ENCODE measurements around the gene GPR82.
"Not testable (repeated sequence)": the region's sequence is repeated elsewhere in the genome, so short reads cannot be mapped to it uniquely, and the experiment has no call there.

Gene GPR82

GRCh38 chrX:41718481-41719235, 5.3 kb upstream of the GPR82 start:
- DNase-seq (ENCODE audit: low read depth): no peak

DNA sequence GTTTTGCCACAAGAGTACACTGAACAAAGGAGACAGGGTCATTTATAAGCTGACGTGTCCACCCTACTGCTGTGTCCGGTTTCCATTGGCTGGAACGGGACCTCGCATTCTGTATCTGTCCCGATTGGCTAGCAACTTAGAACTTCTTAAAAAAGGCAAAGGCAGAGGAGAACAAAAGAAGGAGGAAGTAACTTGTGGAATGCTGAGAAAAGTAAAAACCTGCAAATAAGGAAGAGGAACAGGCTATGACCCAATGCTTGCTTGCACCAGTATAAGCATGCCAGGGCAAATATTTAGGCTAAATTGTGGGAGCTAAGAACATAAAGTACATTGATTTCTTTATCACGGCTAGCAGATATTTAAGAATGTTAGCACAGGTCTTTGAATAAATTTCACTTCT, 4.4 kb upstream of the GPR82 start:
- not testable (repeated sequence) for DNase-seq (ENCODE audit: low read depth)

GRCh38 chrX:41720125-41720779, 3.7 kb upstream of the GPR82 start:
- no peak for DNase-seq (ENCODE audit: low read depth)

DNA sequence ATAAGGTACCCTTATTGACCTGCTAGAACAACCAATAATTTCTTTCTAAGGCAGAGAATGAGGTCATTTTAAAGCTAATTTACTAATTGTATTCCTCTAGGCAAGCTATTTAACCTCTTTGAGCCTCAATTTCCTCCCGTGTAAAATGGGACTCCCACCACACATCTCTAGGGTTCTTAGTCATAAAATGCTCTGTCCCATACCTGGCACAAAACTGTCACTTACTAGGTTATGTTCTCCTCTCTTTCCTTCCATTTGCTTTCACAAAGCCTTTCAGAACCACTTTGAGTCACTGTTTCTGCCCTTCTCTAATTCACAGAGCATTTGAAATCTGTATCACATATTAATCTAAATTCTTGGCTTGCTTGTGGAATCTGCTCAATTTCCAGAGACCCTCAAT, 2.4 kb upstream of the GPR82 start:
- no peak for DNase-seq (ENCODE audit: low read depth)

DNA sequence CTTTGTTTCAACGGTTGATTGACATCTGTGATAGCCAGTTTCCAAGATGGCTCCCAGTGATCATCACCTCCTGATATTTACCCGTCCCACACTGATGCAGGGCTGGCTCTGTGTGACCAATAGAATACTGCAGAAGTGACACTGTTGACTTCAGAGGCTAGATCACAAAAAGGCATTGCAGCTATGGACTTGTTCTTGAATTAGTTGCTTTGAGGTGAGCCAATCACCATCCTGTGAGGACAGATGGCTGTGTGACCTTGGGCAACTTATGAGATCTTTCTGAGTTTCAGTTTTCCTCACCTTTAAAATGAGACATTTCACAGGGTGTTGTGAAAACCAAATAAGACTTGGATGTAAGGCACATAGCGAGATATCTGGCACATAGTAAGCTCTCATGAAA, 1.8 kb upstream of the GPR82 start:
- no peak for DNase-seq (ENCODE audit: low read depth)

GRCh38 chrX:41722816-41723618, 964 bp upstream of the GPR82 start:
- DNase-seq (ENCODE audit: low read depth): no peak

GRCh38 chrX:41728125-41728524, 4.1 kb downstream of the GPR82 start:
- no peak for DNase-seq (ENCODE audit: low read depth)

GRCh38 chrX:41730081-41730480, 6.1 kb downstream of the GPR82 start:
- no peak for DNase-seq (ENCODE audit: low read depth)

- DNase-seq (ENCODE audit: low read depth): no peak
These were observed 8.3 kb downstream of the GPR82 start for GRCh38 chrX:41732260-41732659.

GRCh38 chrX:41733939-41734338, 10.0 kb downstream of the GPR82 start:
- no peak for DNase-seq (ENCODE audit: low read depth)

- no peak for DNase-seq (ENCODE audit: low read depth)
These were observed 10.5 kb downstream of the GPR82 start for GRCh38 chrX:41734530-41734929.

DNA sequence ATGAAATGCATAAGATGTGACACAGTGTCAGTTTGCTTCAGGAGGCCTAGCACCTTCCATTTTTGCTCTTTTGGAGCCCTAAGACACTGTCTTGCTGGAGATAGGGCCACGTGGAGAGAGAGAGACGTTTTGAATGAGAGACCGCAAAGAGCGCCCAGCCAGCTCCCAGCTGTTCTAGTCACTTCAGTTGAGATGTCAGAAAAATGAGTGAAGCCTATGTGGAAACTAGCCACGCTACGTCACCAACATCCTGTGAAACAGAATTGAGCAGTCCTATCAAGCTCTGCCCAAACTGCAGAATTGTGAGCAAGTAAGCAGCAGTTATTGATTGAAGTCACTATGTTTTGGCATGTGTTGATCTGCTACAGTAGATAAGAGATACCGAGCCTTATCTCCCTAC, 13.1 kb downstream of the GPR82 start:
- DNase-seq (ENCODE audit: low read depth): no peak

DNA sequence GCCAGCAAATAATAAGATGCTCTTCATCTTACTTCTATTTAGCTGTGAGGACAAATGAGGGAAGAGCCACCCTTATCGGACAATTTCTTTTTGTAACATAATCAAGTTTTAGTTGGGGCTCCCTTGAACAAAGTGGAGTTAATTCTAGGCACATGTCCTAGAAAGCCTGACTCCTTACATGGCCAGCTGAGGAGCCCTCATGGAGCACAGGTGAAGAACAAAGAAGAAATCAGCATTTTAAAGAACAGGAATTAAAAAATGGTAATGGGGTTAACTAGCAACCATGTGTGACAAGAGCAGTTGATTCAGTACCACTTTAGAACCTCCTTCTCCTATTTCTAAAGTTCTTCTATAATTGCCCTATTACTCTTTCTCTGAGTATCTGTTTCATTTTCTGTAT, 15.9 kb downstream of the GPR82 start:
- no peak for DNase-seq (ENCODE audit: low read depth)

DNA sequence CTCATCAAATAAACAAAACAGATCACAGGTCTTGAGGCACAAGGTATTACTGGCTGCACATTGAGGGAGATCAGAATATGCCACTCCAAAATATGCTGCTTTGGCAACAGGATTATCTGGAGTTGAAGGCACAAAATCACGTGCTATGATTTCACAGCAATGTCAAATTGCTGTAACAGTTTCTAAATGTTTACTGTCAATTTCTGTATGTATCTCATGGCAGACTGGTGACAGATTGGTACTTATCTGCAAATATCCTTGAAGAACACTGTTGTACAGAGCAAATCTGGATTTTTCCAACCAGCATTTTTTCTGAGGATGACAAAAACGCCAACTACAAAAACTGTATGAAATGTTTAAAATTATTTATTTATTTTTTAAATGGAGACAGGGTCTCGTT, 26.7 kb downstream of the GPR82 start:
- DNase-seq (ENCODE audit: low read depth): no peak

DNA sequence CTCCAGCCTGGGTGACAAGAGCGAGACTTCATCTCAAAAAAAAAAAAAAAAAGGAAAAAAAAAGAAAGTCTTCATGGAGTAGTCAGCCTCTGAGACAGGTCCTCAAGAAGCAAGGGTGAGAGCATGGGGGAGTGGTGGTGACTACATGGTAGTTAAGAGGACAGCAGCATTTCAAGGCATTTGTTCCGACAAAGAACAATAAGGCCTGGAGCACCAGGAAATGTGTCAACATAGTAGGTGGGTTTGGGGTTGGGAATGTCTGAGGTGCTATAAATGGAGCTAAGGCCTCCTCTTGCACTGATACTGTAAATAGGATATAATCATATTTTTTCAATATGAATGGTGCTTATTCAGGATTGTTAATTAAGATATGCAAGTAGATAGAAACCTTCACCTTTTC, 34.4 kb downstream of the GPR82 start:
- DNase-seq (ENCODE audit: low read depth): no peak

DNA sequence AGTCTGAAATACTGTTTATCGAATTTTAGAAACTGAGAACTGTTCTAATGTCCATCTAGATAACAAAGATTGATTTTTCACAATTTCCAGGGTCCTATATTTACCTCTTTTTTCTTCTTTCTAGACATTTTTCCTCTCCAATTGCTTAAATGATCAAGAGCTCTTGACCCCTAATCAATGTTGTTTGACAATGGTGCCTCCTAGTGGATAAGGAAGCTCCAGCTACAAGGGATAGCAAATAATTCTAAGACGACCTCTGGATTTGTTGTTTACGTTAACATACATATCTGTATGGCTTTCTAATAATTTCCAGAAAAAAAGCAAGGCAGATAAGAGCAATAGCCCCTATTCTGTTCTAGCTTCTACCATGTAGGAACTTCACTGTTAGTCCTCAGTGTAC, 35.8 kb downstream of the GPR82 start:
- no peak for DNase-seq (ENCODE audit: low read depth)

GRCh38 chrX:41761169-41761568, 37.2 kb downstream of the GPR82 start:
- DNase-seq (ENCODE audit: low read depth): no peak

- DNase-seq (ENCODE audit: low read depth): no peak
These were observed 37.7 kb downstream of the GPR82 start for GRCh38 chrX:41761702-41762101.

- no peak for DNase-seq (ENCODE audit: low read depth)
These were observed 55.1 kb downstream of the GPR82 start for GRCh38 chrX:41779030-41779564.
